Measurements from ENCODE around the gene MAML2. TPM values are rescaled to one million over a fixed set of nuclear protein-coding genes. Genes with fewer than 3 reads are reported as not detected.

The MAML2 gene
- total and polyA plus RNA-seq, 2 experiments from 2014 or later, result 2.0 to 7.1 TPM

GRCh38 chr11:96173422-96173821 is 169.6 kb downstream of the MAML2 start:
- Histone ChIP-seq H3K79me2 (replicated peaks; ENCODE audit: insufficient read depth) (no peaks in the 10 kb centered on the region), H3K4me1 (ENCODE audit: insufficient read depth) (peaks cover 14% of the 10 kb centered on the region), H3K4me2 (no peak overlapping the region), H4K20me1 (replicated peaks; ENCODE audit: insufficient read depth) (no peaks in the 10 kb centered on the region), H3K36me3 (ENCODE audit: insufficient read depth) (no peaks in the 10 kb centered on the region; the same call in 1 of the 2 replicates), H3K9me2 (ENCODE audit: insufficient read depth) (peaks cover 7% of the 10 kb centered on the region; the same call in 1 of the 2 replicates), H3K27ac (ENCODE audit: low read depth) (no peak overlapping the region), H2AFZ (no peak overlapping the region), H3K27me3 (ENCODE audit: insufficient read depth) (no peaks in the 10 kb centered on the region), H3F3A (replicated peaks; ENCODE audit: low read depth) (no peaks in the 10 kb centered on the region), H3K4me3 (no peak overlapping the region)
- no peaks in the 10 kb centered on the region for H3K9me3 Mint-ChIP-seq
- peak overlapping the region; percentile 42; the same call in 1 of the 2 replicates for H3K27ac Mint-ChIP-seq
- DNase-seq (ENCODE audit: low spot score) (no peak), ATAC-seq (no peak)
- no peak overlapping the region for H3K4me3 Mint-ChIP-seq
- TF ChIP-seq POLR2AphosphoS5 (IDR thresholded peaks at IDR 0.05; ENCODE audit: low read depth) (no peak), JUNB (IDR thresholded peaks at IDR 0.05; ENCODE audit: unreplicated experiment) (no peak), ZNF462 (CRISPR knock-in tag; IDR thresholded peaks at IDR 0.05) (no peak), ZNF331 (CRISPR knock-in tag; IDR thresholded peaks at IDR 0.05; ENCODE audit: low read depth) (no peak), CTCF (conservative IDR thresholded peaks at IDR 0.05; ENCODE audit: low read depth in 2 of 2) (no peak)
- no peaks in the 10 kb centered on the region for H3K36me3 Mint-ChIP-seq (ENCODE audit: low read depth)
- H3K27me3 Mint-ChIP-seq (ENCODE audit: insufficient read depth, low read depth, poor library complexity), result peaks cover 7% of the 10 kb centered on the region
- peaks cover 24% of the 10 kb centered on the region for H3K4me1 Mint-ChIP-seq

All from GM23338 (cell line).